ENCODE data around the gene ATP6V0A4.
A peak's percentile ranks its signal among the peaks of the same experiment; 100 is the strongest.

Gene ATP6V0A4

GRCh38 chr7:138833596-138833995 lies 35.6 kb upstream of the ATP6V0A4 start:
- no peak overlapping the region for H3K4me3 ChIP-seq (ENCODE audit: insufficient read depth in 1 of 2, low read depth in 1 of 2, low read length in 2 of 2)
- H3K36me3 ChIP-seq (ENCODE audit: control insufficient read depth in 1 of 2, insufficient read depth in 2 of 2, low read depth in 1 of 2, low read length in 2 of 2) = peaks cover 0 to 11% of the 10 kb centered on the region in 2 experiments
- H3K79me1 ChIP-seq (replicated peaks; ENCODE audit: low read length, poor library complexity, severe bottlenecking) = no peaks in the 10 kb centered on the region
- no peak overlapping the region for H2AFZ ChIP-seq (ENCODE audit: low read depth, low read length)
- H3K27ac ChIP-seq (ENCODE audit: low read length, poor library complexity, severe bottlenecking) = no peak overlapping the region
- no peak overlapping the region for H2BK12ac ChIP-seq (ENCODE audit: low read length in 2 of 2)
- no peak overlapping the region for H3K9ac ChIP-seq (ENCODE audit: low read length)
- H4K8ac ChIP-seq (ENCODE audit: low read length) = no peak overlapping the region
- no peaks in the 10 kb centered on the region for H3K27me3 ChIP-seq (ENCODE audit: control insufficient read depth in 1 of 2, insufficient read depth in 1 of 2, low read length in 2 of 2)
- WGBS = 77% methylated on average over 5 of the region's 5 CpGs
- no peaks in the 10 kb centered on the region for H3K9me3 ChIP-seq (ENCODE audit: control insufficient read depth, low read length)
- no peak overlapping the region for H3K4me2 ChIP-seq (ENCODE audit: low read length, poor library complexity, severe bottlenecking)
- no peak overlapping the region for H2BK120ac ChIP-seq (ENCODE audit: low read depth, low read length)
- H3K14ac ChIP-seq (ENCODE audit: low read length in 2 of 2) = no peak overlapping the region
- H2BK5ac ChIP-seq (ENCODE audit: low read depth, low read length, poor library complexity, severe bottlenecking) = no peak overlapping the region
- H2AK5ac ChIP-seq (ENCODE audit: low read length, severe bottlenecking) = no peak overlapping the region
- no peak overlapping the region for H3K23ac ChIP-seq (ENCODE audit: low read length in 2 of 2)
- no peak overlapping the region for H4K91ac ChIP-seq (ENCODE audit: low read length)
- no peak overlapping the region for H3K18ac ChIP-seq (ENCODE audit: low read depth in 1 of 2, low read length in 2 of 2)
- no peak overlapping the region for H2BK15ac ChIP-seq (ENCODE audit: low read depth, poor library complexity, severe bottlenecking)
- H3K4me1 ChIP-seq (ENCODE audit: control insufficient read depth, insufficient read depth, low read depth, low read length) = no peaks in the 10 kb centered on the region
- no peak for DNase-seq
- no peak overlapping the region for H3K4ac ChIP-seq (ENCODE audit: low read depth in 1 of 2, low read length in 2 of 2)

DNA sequence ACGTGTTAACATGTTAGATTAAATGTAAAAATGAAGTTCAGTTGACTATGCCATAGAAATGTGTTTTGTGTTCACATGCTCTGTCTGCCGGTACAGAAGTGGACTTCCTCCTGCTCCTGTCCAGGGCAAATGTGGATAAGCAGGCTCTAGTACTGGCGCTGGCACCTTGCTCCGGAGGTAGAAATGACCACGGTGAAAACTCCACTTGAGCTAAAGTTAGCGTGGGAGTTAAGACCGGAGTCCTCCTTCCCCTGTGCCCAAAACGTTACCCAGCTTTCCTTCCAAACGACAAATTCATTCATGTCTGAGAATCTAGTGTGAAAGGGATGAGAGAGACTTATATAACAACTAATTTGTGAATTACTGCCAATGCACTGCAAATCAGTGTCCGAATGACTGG lies 35.0 kb upstream of the ATP6V0A4 start:
- H2BK5ac ChIP-seq (ENCODE audit: low read depth, low read length, poor library complexity, severe bottlenecking) = no peak overlapping the region
- no peak overlapping the region for H2AK5ac ChIP-seq (ENCODE audit: low read length, severe bottlenecking)
- no peaks in the 10 kb centered on the region for H3K79me1 ChIP-seq (replicated peaks; ENCODE audit: low read length, poor library complexity, severe bottlenecking)
- no peaks in the 10 kb centered on the region for H3K9me3 ChIP-seq (ENCODE audit: control insufficient read depth, low read length)
- H3K27me3 ChIP-seq (ENCODE audit: control insufficient read depth in 1 of 2, insufficient read depth in 1 of 2, low read length in 2 of 2) = no peaks in the 10 kb centered on the region
- H3K18ac ChIP-seq (ENCODE audit: low read depth in 1 of 2, low read length in 2 of 2) = no peak overlapping the region
- no peak overlapping the region for H4K8ac ChIP-seq (ENCODE audit: low read length)
- H2BK12ac ChIP-seq (ENCODE audit: low read length in 2 of 2) = no peak overlapping the region
- H3K9ac ChIP-seq (ENCODE audit: low read length) = no peak overlapping the region
- H3K27ac ChIP-seq (ENCODE audit: low read length, poor library complexity, severe bottlenecking) = no peak overlapping the region
- H3K4ac ChIP-seq (ENCODE audit: low read depth in 1 of 2, low read length in 2 of 2) = no peak overlapping the region
- no peak overlapping the region for H2BK15ac ChIP-seq (ENCODE audit: low read depth, poor library complexity, severe bottlenecking)
- no peak overlapping the region for H2AFZ ChIP-seq (ENCODE audit: low read depth, low read length)
- H4K91ac ChIP-seq (ENCODE audit: low read length) = no peak overlapping the region
- H2BK120ac ChIP-seq (ENCODE audit: low read depth, low read length) = no peak overlapping the region
- no peak overlapping the region for H3K4me2 ChIP-seq (ENCODE audit: low read length, poor library complexity, severe bottlenecking)
- no peak overlapping the region for H3K4me3 ChIP-seq (ENCODE audit: insufficient read depth in 1 of 2, low read depth in 1 of 2, low read length in 2 of 2)
- H3K36me3 ChIP-seq (ENCODE audit: control insufficient read depth in 1 of 2, insufficient read depth in 2 of 2, low read depth in 1 of 2, low read length in 2 of 2) = peaks cover 0 to 8% of the 10 kb centered on the region in 2 experiments
- 98% methylated on average over 6 of the region's 10 CpGs for WGBS
- H3K4me1 ChIP-seq (ENCODE audit: control insufficient read depth, insufficient read depth, low read depth, low read length) = no peaks in the 10 kb centered on the region
- no peak for DNase-seq
- no peak overlapping the region for H3K14ac ChIP-seq (ENCODE audit: low read length in 2 of 2)
- H3K23ac ChIP-seq (ENCODE audit: low read length in 2 of 2) = no peak overlapping the region

- 93% methylated on average over 9 of the region's 11 CpGs for WGBS
- no peak overlapping the region for H3K27ac ChIP-seq (ENCODE audit: low read length, poor library complexity, severe bottlenecking)
- H3K9ac ChIP-seq (ENCODE audit: low read length) = no peak overlapping the region
- H3K4ac ChIP-seq (ENCODE audit: low read depth in 1 of 2, low read length in 2 of 2) = no peak overlapping the region
- H4K8ac ChIP-seq (ENCODE audit: low read length) = no peak overlapping the region
- no peak overlapping the region for H3K4me2 ChIP-seq (ENCODE audit: low read length, poor library complexity, severe bottlenecking)
- no peak for DNase-seq
- H2BK5ac ChIP-seq (ENCODE audit: low read depth, low read length, poor library complexity, severe bottlenecking) = no peak overlapping the region
- H3K9me3 ChIP-seq (ENCODE audit: control insufficient read depth, low read length) = peaks cover 4% of the 10 kb centered on the region
- H3K27me3 ChIP-seq (ENCODE audit: control insufficient read depth in 1 of 2, insufficient read depth in 1 of 2, low read length in 2 of 2) = no peaks in the 10 kb centered on the region
- H3K4me1 ChIP-seq (ENCODE audit: control insufficient read depth, insufficient read depth, low read depth, low read length) = no peaks in the 10 kb centered on the region
- H2BK120ac ChIP-seq (ENCODE audit: low read depth, low read length) = no peak overlapping the region
- peak overlapping the region in 1 of 2 experiments; percentile 70 for H3K23ac ChIP-seq (ENCODE audit: low read length in 2 of 2)
- H3K18ac ChIP-seq (ENCODE audit: low read depth in 1 of 2, low read length in 2 of 2) = no peak overlapping the region
- no peak overlapping the region for H2AFZ ChIP-seq (ENCODE audit: low read depth, low read length)
- H3K36me3 ChIP-seq (ENCODE audit: control insufficient read depth in 1 of 2, insufficient read depth in 2 of 2, low read depth in 1 of 2, low read length in 2 of 2) = no peaks in the 10 kb centered on the region
- no peak overlapping the region for H2BK15ac ChIP-seq (ENCODE audit: low read depth, poor library complexity, severe bottlenecking)
- H3K4me3 ChIP-seq (ENCODE audit: insufficient read depth in 1 of 2, low read depth in 1 of 2, low read length in 2 of 2) = no peak overlapping the region
- no peak overlapping the region for H3K14ac ChIP-seq (ENCODE audit: low read length in 2 of 2)
- H4K91ac ChIP-seq (ENCODE audit: low read length) = no peak overlapping the region
- H2BK12ac ChIP-seq (ENCODE audit: low read length in 2 of 2) = no peak overlapping the region
- H3K79me1 ChIP-seq (replicated peaks; ENCODE audit: low read length, poor library complexity, severe bottlenecking) = no peaks in the 10 kb centered on the region
- no peak overlapping the region for H2AK5ac ChIP-seq (ENCODE audit: low read length, severe bottlenecking)
Measured at GRCh38 chr7:138829335-138829734, 31.3 kb upstream of the ATP6V0A4 start.

- H3K4me2 ChIP-seq (ENCODE audit: low read length, poor library complexity, severe bottlenecking) = no peak overlapping the region
- no peak overlapping the region for H3K23ac ChIP-seq (ENCODE audit: low read length in 2 of 2)
- no peak overlapping the region for H2AK5ac ChIP-seq (ENCODE audit: low read length, severe bottlenecking)
- no peaks in the 10 kb centered on the region for H3K79me1 ChIP-seq (replicated peaks; ENCODE audit: low read length, poor library complexity, severe bottlenecking)
- H4K91ac ChIP-seq (ENCODE audit: low read length) = no peak overlapping the region
- no peaks in the 10 kb centered on the region for H3K36me3 ChIP-seq (ENCODE audit: control insufficient read depth in 1 of 2, insufficient read depth in 2 of 2, low read depth in 1 of 2, low read length in 2 of 2)
- H2AFZ ChIP-seq (ENCODE audit: low read depth, low read length) = no peak overlapping the region
- no peak overlapping the region for H3K14ac ChIP-seq (ENCODE audit: low read length in 2 of 2)
- no CpG with 5 or more reads among the region's 2 CpGs for WGBS
- no peak overlapping the region for H4K8ac ChIP-seq (ENCODE audit: low read length)
- H2BK15ac ChIP-seq (ENCODE audit: low read depth, poor library complexity, severe bottlenecking) = no peak overlapping the region
- H3K9ac ChIP-seq (ENCODE audit: low read length) = no peak overlapping the region
- no peak for DNase-seq
- H2BK120ac ChIP-seq (ENCODE audit: low read depth, low read length) = no peak overlapping the region
- H3K9me3 ChIP-seq (ENCODE audit: control insufficient read depth, low read length) = peaks cover 4% of the 10 kb centered on the region
- H3K4me3 ChIP-seq (ENCODE audit: insufficient read depth in 1 of 2, low read depth in 1 of 2, low read length in 2 of 2) = no peak overlapping the region
- no peaks in the 10 kb centered on the region for H3K27me3 ChIP-seq (ENCODE audit: control insufficient read depth in 1 of 2, insufficient read depth in 1 of 2, low read length in 2 of 2)
- H2BK5ac ChIP-seq (ENCODE audit: low read depth, low read length, poor library complexity, severe bottlenecking) = no peak overlapping the region
- H3K4ac ChIP-seq (ENCODE audit: low read depth in 1 of 2, low read length in 2 of 2) = no peak overlapping the region
- no peak overlapping the region for H3K27ac ChIP-seq (ENCODE audit: low read length, poor library complexity, severe bottlenecking)
- no peaks in the 10 kb centered on the region for H3K4me1 ChIP-seq (ENCODE audit: control insufficient read depth, insufficient read depth, low read depth, low read length)
- H3K18ac ChIP-seq (ENCODE audit: low read depth in 1 of 2, low read length in 2 of 2) = no peak overlapping the region
- H2BK12ac ChIP-seq (ENCODE audit: low read length in 2 of 2) = no peak overlapping the region
Measured at GRCh38 chr7:138828302-138828701, 30.3 kb upstream of the ATP6V0A4 start.

Measured in mesenchymal stem cell (in vitro differentiated cells and primary cell).